Pancreas (tissue), 10 donors: ENCODE measurements around the gene MGAT5B. TPM values are rescaled to one million over a fixed set of nuclear protein-coding genes. Genes with fewer than 3 reads are reported as not detected.

ENCODE experiments used
- ATAC-seq, 4 donors: fragments of 200-7000 bp; cut with Tn5 transposase; one replicate each; pipeline versions ENCODE4 v1.8.0 to v1.9.1; 2020; ENCODE audit warnings: mild to moderate bottlenecking in 4 of 4, moderate library complexity in 4 of 4
- DNase-seq, 6 donors: peaks; one replicate each; pipeline ENCODE4 v3.0.0-alpha.2; 2020
- FAIRE-seq: peaks from 2 replicates; lab custom pipeline; 2012; peaks lifted over from hg19 to GRCh38; lab: Jason Lieb, UNC
- H3K27ac ChIP-seq, 4 donors: fragments of 200-600 bp; sonication (generic); 1 replicate in 3 of 4; 2 replicates in 1 of 4; pipeline versions ENCODE4 v1.5.0 to v1.8.0; 2020
- H3K27me3 ChIP-seq, 4 donors: fragments of 200-600 bp; one replicate each; pipeline ENCODE4 v1.8.0; 2021
- H3K36me3 ChIP-seq, 3 donors: fragments of 200-600 bp; sonication (generic) in 1 of 3; one replicate each; pipeline versions ENCODE4 v1.5.0 to v1.8.0; 2020 to 2021
- H3K4me1 ChIP-seq, 3 donors: fragments of 200-600 bp; one replicate each; pipeline ENCODE4 v1.8.0; 2021
- H3K4me3 ChIP-seq, 4 donors: fragments of 200-600 bp; sonication (generic) in 2 of 4; one replicate each; pipeline versions ENCODE4 v1.5.0 to v1.8.0; 2020 to 2021
- H3K9me3 ChIP-seq, 4 donors: fragments of 200-600 bp; one replicate each; pipeline ENCODE4 v1.8.0; 2021
- WGBS, 2 donors: extraction: QIAGEN DNeasy Blood & Tissue Kit; methylation state at CpG; one replicate each; pipeline ENCODE4 v1.1.7; 2013; 5-methylcytosine and 5-hydroxymethylcytosine counted together
- intact Hi-C, 3 donors: fragments of 100-400 bp; cut with DNase I; formaldehyde crosslinking; loops; one replicate each; pipeline versions ENCODE4 v1.11.1 to v1.14.2; 2022
- polyA plus RNA-seq, 2 donors: library from polyadenylated mRNA; stranded (reverse); fragments of 200-250 nt; gene quantifications; one replicate each; pipeline ENCODE4 v1.2.3, GENCODE V29; 2013
- total RNA-seq, 6 donors: library from RNA; stranded (reverse); fragmentation: NEBNext Ultra II Directional in 4 of 6; extraction: Animal tissue kit (Norgen Biotek cat#: 25700) in 4 of 6; gene quantifications; one replicate each; pipeline versions ENCODE4 v1.2.1 to v1.2.4, GENCODE V29; 2021 to 2023
- TF ChIP-seq, protein P1 (sequence below), 4 donors: fragments of 200-600 bp; sonication (generic) in 3 of 4; IDR thresholded peaks; one replicate each; pipeline versions ENCODE4 v1.5.0 to v1.8.0; 2021; ENCODE audit warnings: antibody characterized with exemption in 4 of 4
- donor health status: healthy with polysubstance abuse.
- donor health status: DM: no; HTN: no; CAD: no; lungs with moderate emphysema.
- donor health status: DM: no; HTN: no; CAD: no.
- donor health status: control.
- donor health status: control.
- donor health status: Bipolar disorder and iron deficiency.
- donor health status: DM: yes; HTN: yes; CAD: no.
- donor health status: DM: no; HTN: no; CAD: no.
- donor health status: DM: no; HTN: no; CAD: no.
- donor health status: DM: yes; HTN: yes; CAD: no.

The MGAT5B gene
- total and polyA plus RNA-seq, 8 donors: 0.21 to 1.2 (median 0.25) TPM; not detected in 1

DNA sequence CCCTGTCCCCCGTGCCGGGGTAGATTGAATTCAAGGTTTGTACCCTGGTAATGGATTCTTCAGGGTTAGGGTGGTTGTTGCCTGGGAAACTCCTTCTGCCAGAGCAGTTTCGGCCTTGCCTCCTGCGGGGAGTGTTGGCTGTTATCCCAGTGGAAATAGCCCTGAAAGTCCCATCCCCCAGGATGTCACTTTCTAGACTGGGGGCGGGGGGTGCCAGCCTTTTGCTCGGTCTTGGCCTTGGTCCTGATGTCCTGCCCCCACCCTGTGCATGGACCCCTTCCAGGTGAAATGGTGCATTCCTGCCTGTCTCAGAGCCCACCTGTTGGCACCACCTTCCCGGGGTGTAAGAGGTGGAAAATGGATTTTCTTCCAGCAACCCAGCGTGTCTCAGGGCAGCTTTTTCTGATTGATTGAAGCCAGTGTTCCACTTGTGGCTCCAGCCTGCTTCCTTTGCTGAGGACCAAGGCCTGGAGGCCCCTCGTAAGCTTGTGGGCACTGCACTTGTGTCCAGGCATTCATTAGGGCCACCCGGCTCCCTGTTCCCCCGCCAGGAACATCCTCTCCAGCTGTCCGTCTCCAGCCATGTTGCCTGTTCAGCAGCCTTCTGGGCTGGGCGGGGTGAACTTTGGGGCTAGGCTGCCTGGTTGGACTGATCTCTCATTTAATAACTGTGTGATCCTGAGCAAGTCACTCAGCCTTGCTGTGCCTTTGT is 25.6 kb downstream of the MGAT5B start:
- ATAC-seq (no peak), FAIRE-seq (no peak), DNase-seq (no peak)
- no peaks in the 10 kb centered on the region for H3K4me1 ChIP-seq
- no peaks in the 10 kb centered on the region for H3K9me3 ChIP-seq
- 37 to 42% methylated on average over 13 of the region's 13 CpGs for WGBS, 2 donors
- H3K27me3 ChIP-seq: no peaks in the 10 kb centered on the region
- TF ChIP-seq, protein P1, sequence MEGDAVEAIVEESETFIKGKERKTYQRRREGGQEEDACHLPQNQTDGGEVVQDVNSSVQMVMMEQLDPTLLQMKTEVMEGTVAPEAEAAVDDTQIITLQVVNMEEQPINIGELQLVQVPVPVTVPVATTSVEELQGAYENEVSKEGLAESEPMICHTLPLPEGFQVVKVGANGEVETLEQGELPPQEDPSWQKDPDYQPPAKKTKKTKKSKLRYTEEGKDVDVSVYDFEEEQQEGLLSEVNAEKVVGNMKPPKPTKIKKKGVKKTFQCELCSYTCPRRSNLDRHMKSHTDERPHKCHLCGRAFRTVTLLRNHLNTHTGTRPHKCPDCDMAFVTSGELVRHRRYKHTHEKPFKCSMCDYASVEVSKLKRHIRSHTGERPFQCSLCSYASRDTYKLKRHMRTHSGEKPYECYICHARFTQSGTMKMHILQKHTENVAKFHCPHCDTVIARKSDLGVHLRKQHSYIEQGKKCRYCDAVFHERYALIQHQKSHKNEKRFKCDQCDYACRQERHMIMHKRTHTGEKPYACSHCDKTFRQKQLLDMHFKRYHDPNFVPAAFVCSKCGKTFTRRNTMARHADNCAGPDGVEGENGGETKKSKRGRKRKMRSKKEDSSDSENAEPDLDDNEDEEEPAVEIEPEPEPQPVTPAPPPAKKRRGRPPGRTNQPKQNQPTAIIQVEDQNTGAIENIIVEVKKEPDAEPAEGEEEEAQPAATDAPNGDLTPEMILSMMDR (IDR thresholded peaks at IDR 0.05): no peak
- no peak overlapping the region for H3K4me3 ChIP-seq
- intact Hi-C loops: no loop called here
- no peak overlapping the region for H3K27ac ChIP-seq
- no peaks in the 10 kb centered on the region for H3K36me3 ChIP-seq

DNA sequence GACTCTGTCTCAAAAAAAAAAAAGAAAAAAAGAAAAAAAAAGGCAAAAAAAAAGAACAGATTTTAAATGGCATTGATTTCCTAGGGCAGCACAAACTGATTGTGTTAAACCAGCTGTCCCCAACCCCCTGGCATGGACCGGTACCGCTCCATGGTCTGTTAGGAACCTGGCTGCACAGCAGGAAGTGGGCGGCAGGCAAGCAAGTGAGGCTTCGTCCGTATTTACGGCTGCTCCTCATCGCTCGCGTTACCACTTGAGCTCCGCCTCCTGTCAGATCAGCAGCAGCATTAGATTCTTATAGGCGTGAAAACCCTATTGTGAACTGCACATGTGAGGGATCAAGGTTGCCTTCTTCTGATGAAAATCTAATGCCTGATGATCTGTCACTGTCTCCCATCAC is 26.6 kb downstream of the MGAT5B start:
- H3K4me3 ChIP-seq: no peak overlapping the region
- ATAC-seq: no peak
- no peaks in the 10 kb centered on the region for H3K36me3 ChIP-seq
- 94% methylated on average over 11 of the region's 11 CpGs for WGBS, 2 donors
- H3K27me3 ChIP-seq: no peaks in the 10 kb centered on the region
- FAIRE-seq: no peak
- no peaks in the 10 kb centered on the region for H3K4me1 ChIP-seq
- intact Hi-C loops: no loop called here
- no peaks in the 10 kb centered on the region for H3K9me3 ChIP-seq
- TF ChIP-seq, protein P1 (IDR thresholded peaks at IDR 0.05): no peak
- no peak overlapping the region for H3K27ac ChIP-seq
- DNase-seq: no peak

DNA sequence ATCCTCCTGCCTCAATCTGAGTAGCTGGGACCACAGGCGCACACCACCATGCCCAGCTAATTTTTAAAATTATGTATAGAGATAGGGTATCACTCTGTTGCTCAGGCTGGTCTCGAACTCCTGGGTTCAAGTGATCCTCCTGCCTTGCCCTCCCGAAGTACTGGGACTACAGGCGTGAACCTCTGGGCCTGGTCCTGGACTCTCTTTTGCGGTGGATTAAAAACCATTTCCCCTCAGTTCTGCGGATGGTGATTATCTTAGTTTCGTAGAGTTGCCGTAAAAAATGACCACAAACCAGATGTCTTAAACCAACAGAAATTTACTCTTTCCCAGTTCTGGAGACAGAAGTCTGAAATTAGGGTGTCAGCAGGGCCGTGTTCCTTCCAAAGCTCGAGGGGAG is 28.8 kb downstream of the MGAT5B start:
- no peak overlapping the region for H3K27ac ChIP-seq
- DNase-seq (peak in 1 of 6 donors; percentile 2), FAIRE-seq (no peak), ATAC-seq (no peak)
- no peaks in the 10 kb centered on the region for H3K9me3 ChIP-seq
- H3K4me1 ChIP-seq: no peaks in the 10 kb centered on the region
- H3K36me3 ChIP-seq: no peaks in the 10 kb centered on the region
- TF ChIP-seq, protein P1 (IDR thresholded peaks at IDR 0.05): no peak
- no peaks in the 10 kb centered on the region for H3K27me3 ChIP-seq
- no peak overlapping the region for H3K4me3 ChIP-seq
- intact Hi-C loops: no loop called here
- WGBS, 2 donors: 80 to 83% methylated on average over 10 of the region's 10 CpGs

DNA sequence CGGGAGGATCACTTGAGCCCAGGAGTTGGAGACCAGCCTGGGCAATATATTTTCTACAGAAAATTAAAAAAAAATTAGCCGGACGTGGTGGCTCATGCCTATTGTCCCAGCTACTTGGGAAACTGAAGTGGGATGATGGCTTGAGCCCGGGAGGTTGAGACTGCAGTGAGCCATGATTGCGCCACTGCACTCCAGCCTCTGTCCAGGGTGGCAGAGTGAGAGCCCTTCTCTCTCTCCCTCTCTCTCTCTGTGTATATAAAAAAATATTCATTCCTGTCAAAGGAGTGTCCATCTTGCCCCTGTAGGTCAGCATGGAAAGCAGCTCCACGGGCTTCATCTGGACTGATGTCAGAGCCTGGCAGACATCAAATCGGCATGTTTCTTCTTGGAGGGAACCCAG is 31.2 kb downstream of the MGAT5B start:
- DNase-seq (peak in 1 of 6 donors; percentile 2), FAIRE-seq (no peak), ATAC-seq (no peak)
- Histone ChIP-seq H3K4me1 (no peaks in the 10 kb centered on the region), H3K27ac (no peak overlapping the region), H3K4me3 (no peak overlapping the region), H3K27me3 (no peaks in the 10 kb centered on the region), H3K36me3 (no peaks in the 10 kb centered on the region), H3K9me3 (no peaks in the 10 kb centered on the region)
- WGBS, 2 donors: 54 to 60% methylated on average over 7 of the region's 7 CpGs
- intact Hi-C loops: no loop called here
- TF ChIP-seq, protein P1 (IDR thresholded peaks at IDR 0.05): no peak

DNA sequence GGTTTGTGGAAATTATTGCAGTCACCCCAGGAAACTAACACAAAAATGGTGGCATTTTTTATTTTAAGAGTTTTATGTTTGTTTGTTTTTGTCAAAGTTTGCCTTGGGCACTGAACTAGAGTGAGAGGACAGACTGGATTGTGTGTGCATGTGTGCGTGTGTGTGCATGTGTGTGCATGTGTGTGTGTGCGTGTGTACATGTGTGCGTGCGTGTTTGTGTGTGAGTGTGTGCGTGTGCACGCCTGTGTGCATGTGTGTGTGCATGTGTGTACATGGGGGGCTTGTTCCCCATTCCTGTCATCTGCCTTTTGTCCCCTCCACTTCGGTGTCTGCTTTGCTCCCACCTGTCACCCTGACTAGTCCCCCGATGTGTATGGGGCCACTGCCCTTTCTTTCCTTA is 32.5 kb downstream of the MGAT5B start:
- 79 to 82% methylated on average over 8 of the region's 8 CpGs for WGBS, 2 donors
- DNase-seq (no peak), ATAC-seq (no peak), FAIRE-seq (no peak)
- TF ChIP-seq, protein P1 (IDR thresholded peaks at IDR 0.05): no peak
- Histone ChIP-seq H3K4me1 (no peaks in the 10 kb centered on the region), H3K27me3 (no peaks in the 10 kb centered on the region), H3K4me3 (no peak overlapping the region), H3K36me3 (no peaks in the 10 kb centered on the region), H3K27ac (no peak overlapping the region), H3K9me3 (no peaks in the 10 kb centered on the region)
- intact Hi-C loops: no loop called here
